IMR-90 (cell line): ENCODE measurements around the gene PCP4L1. TPM values are rescaled to one million over a fixed set of nuclear protein-coding genes. Genes with fewer than 3 reads are reported as not detected.

ENCODE experiments used
- ATAC-seq: fragments of 200-7000 bp; cut with Tn5 transposase; 2 replicates; pipeline ENCODE4 v1.9.1; 2020; ENCODE audit warnings: low read depth, mild to moderate bottlenecking, moderate library complexity
- BruUV-seq: library from RNA; stranded (reverse); fragments of 400-500 nt; replicated peaks from 2 replicates; lab custom pipeline; 2021; lab: Mats Ljungman, UMichigan
- CTCF ChIA-PET: fragments of 300-600 bp; formaldehyde crosslinking; extraction: SDS; loops from one replicate; lab custom pipeline; 2021; ENCODE audit warnings: antibody characterized with exemption; lab: Yijun Ruan, JAX
- POLR2A ChIA-PET: fragments of 300-600 bp; sonication (Branson Sonifier 250); formaldehyde crosslinking; loops from one replicate; lab custom pipeline; 2022; ENCODE audit warnings: antibody characterized with exemption; ENCODE audit not compliant: unreplicated experiment; lab: Charles Lee
- DNase-seq: peaks from one replicate; pipeline ENCODE4 v3.0.0; 2013
- H2AFZ ChIP-seq: replicated peaks from 2 replicates; pipeline ENCODE3; 2013; ENCODE audit warnings: low read length, mild to moderate bottlenecking; ENCODE audit not compliant: poor library complexity
- H2AK5ac ChIP-seq: 2 replicates; pipeline ENCODE4 v1.6.1; 2013; ENCODE audit warnings: low read depth, low read length, inconsistent platforms
- H2AK9ac ChIP-seq: replicated peaks from 2 replicates; pipeline ENCODE3; 2013; ENCODE audit warnings: mild to moderate bottlenecking, low read depth, low read length, moderate library complexity; ENCODE audit not compliant: poor library complexity
- H2BK120ac ChIP-seq: 2 replicates; pipeline ENCODE4 v1.6.1; 2013; ENCODE audit warnings: low read depth, low read length, inconsistent platforms
- H2BK15ac ChIP-seq: 3 replicates; pipeline ENCODE4 v1.6.1; 2013; ENCODE audit warnings: low read depth, low read length, inconsistent platforms
- H2BK20ac ChIP-seq: 2 replicates; pipeline ENCODE4 v1.6.1; 2013; ENCODE audit warnings: low read depth, mild to moderate bottlenecking, inconsistent platforms, low read length, moderate library complexity
- H2BK5ac ChIP-seq: 2 replicates; pipeline ENCODE4 v1.6.1; 2013; ENCODE audit warnings: mild to moderate bottlenecking, low read depth, low read length, inconsistent platforms; ENCODE audit not compliant: poor library complexity, severe bottlenecking
- H3K14ac ChIP-seq: replicated peaks from 2 replicates; pipeline ENCODE4 v1.6.1; 2013; ENCODE audit warnings: low read depth, low read length, inconsistent platforms
- H3K18ac ChIP-seq: 2 replicates; pipeline ENCODE4 v1.6.1; 2013; ENCODE audit warnings: low read depth, low read length, control low read depth
- H3K23ac ChIP-seq: 2 replicates; pipeline ENCODE4 v1.6.1; 2013; ENCODE audit warnings: low read depth, low read length, inconsistent platforms
- H3K27ac ChIP-seq: 2 replicates; pipeline ENCODE4 v1.5.1; 2013; ENCODE audit warnings: mild to moderate bottlenecking, control low read depth, low read length; ENCODE audit not compliant: insufficient read depth
- H3K27me3 ChIP-seq: 2 replicates; pipeline ENCODE4 v1.6.1; 2013; ENCODE audit warnings: low read length; ENCODE audit not compliant: control insufficient read depth, insufficient read depth
- H3K36me3 ChIP-seq: 2 replicates; pipeline ENCODE4 v1.6.1; 2013; ENCODE audit warnings: low read length, mixed read lengths; ENCODE audit not compliant: control insufficient read depth, insufficient read depth
- H3K4ac ChIP-seq: 2 replicates; pipeline ENCODE4 v1.6.1; 2013; ENCODE audit warnings: low read depth, low read length, inconsistent platforms
- H3K4me1 ChIP-seq: 2 replicates; pipeline ENCODE4 v1.6.1; 2013; ENCODE audit warnings: low read length, mixed read lengths; ENCODE audit not compliant: control insufficient read depth, insufficient read depth
- H3K4me2 ChIP-seq: 2 replicates; pipeline ENCODE4 v1.6.1; 2013; ENCODE audit warnings: low read depth, mild to moderate bottlenecking, control low read depth, low read length, moderate library complexity
- H3K4me3 ChIP-seq: 2 replicates; pipeline ENCODE4 v1.5.1; 2013; ENCODE audit warnings: low read depth, mild to moderate bottlenecking, control low read depth, low read length, moderate library complexity; ENCODE audit not compliant: insufficient read depth
- H3K56ac ChIP-seq: 2 replicates; pipeline ENCODE4 v1.6.1; 2013; ENCODE audit warnings: low read length, inconsistent platforms; ENCODE audit not compliant: insufficient read depth; ENCODE audit errors: extremely low read depth
- H3K79me1 ChIP-seq, 2 experiments: 2 replicates each; pipeline ENCODE4 v1.6.1; 2013; ENCODE audit warnings: low read length in 2 of 2, inconsistent platforms in 1 of 2, low read depth in 1 of 2
- H3K9ac ChIP-seq: 2 replicates; pipeline ENCODE4 v1.6.1; 2013; ENCODE audit warnings: low read depth, low read length, control low read depth
- H3K9me1 ChIP-seq: 2 replicates; pipeline ENCODE4 v1.6.1; 2013; ENCODE audit warnings: low read length, inconsistent platforms; ENCODE audit not compliant: insufficient read depth
- H3K9me3 ChIP-seq: 2 replicates; pipeline ENCODE4 v1.6.1; 2013; ENCODE audit warnings: low read length; ENCODE audit not compliant: control insufficient read depth, insufficient read depth
- H4K20me1 ChIP-seq: 2 replicates; pipeline ENCODE4 v1.6.1; 2013; ENCODE audit warnings: low read length, inconsistent platforms; ENCODE audit not compliant: insufficient read depth
- H4K5ac ChIP-seq: 2 replicates; pipeline ENCODE4 v1.6.1; 2013; ENCODE audit warnings: mild to moderate bottlenecking, low read depth, low read length, control low read depth
- H4K8ac ChIP-seq, 2 experiments: 2 replicates each; pipeline ENCODE4 v1.6.1; 2013; ENCODE audit warnings: low read depth in 2 of 2, low read length in 2 of 2, control low read depth in 1 of 2, inconsistent platforms in 1 of 2
- H4K91ac ChIP-seq: 2 replicates; pipeline ENCODE4 v1.6.1; 2013; ENCODE audit warnings: low read depth, low read length, inconsistent platforms; ENCODE audit not compliant: insufficient read depth
- CHD1 ChIP-seq: IDR thresholded peaks from 2 replicates; pipeline ENCODE4 v1.6.1; 2012; ENCODE audit warnings: low read depth, low read length, improper control_type of control experiment
- CTCF ChIP-seq: conservative IDR thresholded peaks from 2 replicates; pipeline ENCODE4 v1.5.1; 2012; ENCODE audit warnings: mild to moderate bottlenecking, low read depth, low read length, improper control_type of control experiment
- ELK1 ChIP-seq: fragments of 150-350 bp; IDR thresholded peaks from 2 replicates; pipeline ENCODE4 v1.6.1; 2016; ENCODE audit warnings: low read depth, mild to moderate bottlenecking, low read length, moderate library complexity, borderline replicate concordance
- MAFK ChIP-seq: IDR thresholded peaks from 2 replicates; pipeline ENCODE4 v1.6.1; 2012; ENCODE audit warnings: low read depth, low read length, improper control_type of control experiment
- MAZ ChIP-seq: IDR thresholded peaks from 2 replicates; pipeline ENCODE4 v1.6.1; 2012; ENCODE audit warnings: low read depth, mild to moderate bottlenecking, low read length, improper control_type of control experiment, moderate library complexity, borderline replicate concordance
- MXI1 ChIP-seq: IDR thresholded peaks from 2 replicates; pipeline ENCODE4 v1.6.1; 2012; ENCODE audit warnings: low read depth, mild to moderate bottlenecking, low read length, moderate library complexity, borderline replicate concordance
- NFE2L2 ChIP-seq: fragments of 150-350 bp; IDR thresholded peaks from 2 replicates; pipeline ENCODE4 v1.6.1; 2016; ENCODE audit warnings: low read depth, mild to moderate bottlenecking, low read length
- RAD21 ChIP-seq: IDR thresholded peaks from 2 replicates; pipeline ENCODE4 v1.6.1; 2012; ENCODE audit warnings: low read length, improper control_type of control experiment
- RCOR1 ChIP-seq: IDR thresholded peaks from 2 replicates; pipeline ENCODE4 v1.6.1; 2012; ENCODE audit warnings: mild to moderate bottlenecking, low read length, improper control_type of control experiment; ENCODE audit not compliant: insufficient replicate concordance
- RFX5 ChIP-seq: IDR thresholded peaks from 2 replicates; pipeline ENCODE4 v1.8.0; 2012; ENCODE audit warnings: low read depth, mild to moderate bottlenecking, low read length, moderate library complexity
- WGBS, 2 experiments: methylation state at CpG; one replicate each; pipeline versions ENCODE4 v1.1.5 to v1.1.7; 2013; ENCODE audit warnings: missing lambda C conversion rate in 2 of 2; ENCODE audit not compliant: insufficient read length in 1 of 2; ENCODE audit errors: extremely low coverage in 2 of 2; 5-methylcytosine and 5-hydroxymethylcytosine counted together
- dilution Hi-C: fragments of 300-500 bp; cut with HindIII; formaldehyde crosslinking; loops from one replicate; pipeline ENCODE4 v1.14.3; 2018; ENCODE audit warnings: low sequenced_read_pairs; ENCODE audit not compliant: unreplicated experiment
- in situ Hi-C: fragments of 300-500 bp; cut with MboI; formaldehyde crosslinking; loops from 3 replicates; pipeline ENCODE4 v1.14.3; 2019; ENCODE audit warnings: low sequenced_read_pairs, inconsistent platforms, mixed read lengths
- intact Hi-C: fragments of 100-400 bp; cut with micrococcal nuclease; formaldehyde crosslinking; loops from 2 replicates; pipeline ENCODE4 v1.10.0; 2022
- polyA plus RNA-seq, 3 experiments: library from polyadenylated mRNA; depleted of rRNA; stranded (reverse); fragments of >200 nt; gene quantifications; 2 replicates each; pipeline ENCODE4 v1.2.3, GENCODE V29; 2012; ENCODE audit warnings: low replicate concordance in 1 of 3
- total RNA-seq: library from RNA; depleted of rRNA; stranded (reverse); fragments of >200 nt; gene quantifications from 2 replicates; pipeline ENCODE4 v1.2.3, GENCODE V29; 2012
- TF ChIP-seq, protein P1 (sequence below): fragments of 150-350 bp; IDR thresholded peaks from 2 replicates; pipeline ENCODE4 v1.6.1; 2017; ENCODE audit warnings: mild to moderate bottlenecking, antibody characterized with exemption, low read length, low read depth

Gene PCP4L1
- total and polyA plus RNA-seq, 2 of the 4 experiments (the other 2 are of a cell fraction): not detected

DNA sequence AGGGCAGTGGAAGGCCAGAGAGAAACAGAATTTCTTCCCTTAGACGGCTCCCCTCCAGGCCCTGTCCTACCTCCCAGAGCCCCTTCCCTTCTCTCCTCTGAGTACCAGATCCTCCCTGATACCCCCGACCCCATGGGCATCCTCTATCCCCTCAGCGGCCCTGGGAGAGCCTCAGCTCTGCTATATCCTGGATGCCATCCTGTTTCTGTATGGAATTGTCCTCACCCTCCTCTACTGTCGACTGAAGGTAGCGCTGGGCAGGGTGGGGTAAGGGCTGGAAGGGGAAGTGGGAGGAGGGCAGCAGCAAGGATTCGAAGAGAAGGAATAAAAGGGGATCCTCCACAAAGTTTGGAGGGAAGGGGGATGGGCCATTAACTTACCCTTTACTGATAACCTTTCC, 40.7 kb upstream of the PCP4L1 start:
- H3K79me1 ChIP-seq: no peaks in the 10 kb centered on the region
- in situ Hi-C loops: loop anchor here (10.0 kb wide), 1 partner anchor 527 kb away; the partner anchor contains the start of gene DUSP12
- peak overlapping the region; percentile 65 for H3K4ac ChIP-seq
- H3K4me1 ChIP-seq: peaks cover 11% of the 10 kb centered on the region
- no peaks in the 10 kb centered on the region; the same call in 1 of the 2 replicates for H3K27me3 ChIP-seq
- ChIA-PET CTCF (interaction anchor here (1.3 to 1.6 kb wide), 3 partner anchors 9 to 164 kb away, joined by 4 read pairs; partner anchors contain the start of gene PPOX), POLR2A (interaction anchor here (0.7 kb wide), 1 partner anchor 8 kb away, joined by 8 read pairs; the partner anchor contains the start of gene TOMM40L)
- peak overlapping the region in 1 of 2 experiments; percentile 43; a peak in 1 of 4 replicates for H4K8ac ChIP-seq
- no peak overlapping the region for H3K23ac ChIP-seq
- intact Hi-C loops: no loop called here
- H2AK9ac ChIP-seq: peak overlapping the region; percentile 60
- H4K20me1 ChIP-seq: no peaks in the 10 kb centered on the region
- ATAC-seq (no peak), DNase-seq (no peak)
- H2AK5ac ChIP-seq: peak overlapping the region; percentile 76; the same call in 1 of the 2 replicates
- H3K56ac ChIP-seq: no peak overlapping the region
- H3K36me3 ChIP-seq: peaks cover 19% of the 10 kb centered on the region
- 0 out of 2 replicates have a peak overlapping the region, but pooled peaks have one; percentile 1 for H4K91ac ChIP-seq
- peak overlapping the region; percentile 14 for H2BK5ac ChIP-seq
- no peak overlapping the region for H3K4me2 ChIP-seq
- H3K9me1 ChIP-seq: peaks cover 14% of the 10 kb centered on the region
- H2BK120ac ChIP-seq: peak overlapping the region; percentile 55; the same call in 1 of the 2 replicates
- H3K27ac ChIP-seq: peak overlapping the region; percentile 8
- peak overlapping the region; percentile 51; the same call in 1 of the 2 replicates for H2BK20ac ChIP-seq
- no TSS peak for BruUV-seq
- no peak overlapping the region for H3K4me3 ChIP-seq
- 0 out of 3 replicates have a peak overlapping the region, but pooled peaks have one; percentile 51 for H2BK15ac ChIP-seq
- peak overlapping the region; percentile 65; the same call in 1 of the 2 replicates for H3K14ac ChIP-seq
- H3K18ac ChIP-seq: no peak overlapping the region
- H4K5ac ChIP-seq: no peak overlapping the region
- no peak overlapping the region for H2AFZ ChIP-seq
- H3K9ac ChIP-seq: no peak overlapping the region
- TF ChIP-seq RCOR1 (no peak), CTCF (no peak), NFE2L2 (no peak), ELK1 (no peak), CHD1 (no peak), MAFK (no peak), MXI1 (no peak), RFX5 (no peak), RAD21 (no peak), MAZ (no peak)
- TF ChIP-seq, protein P1, sequence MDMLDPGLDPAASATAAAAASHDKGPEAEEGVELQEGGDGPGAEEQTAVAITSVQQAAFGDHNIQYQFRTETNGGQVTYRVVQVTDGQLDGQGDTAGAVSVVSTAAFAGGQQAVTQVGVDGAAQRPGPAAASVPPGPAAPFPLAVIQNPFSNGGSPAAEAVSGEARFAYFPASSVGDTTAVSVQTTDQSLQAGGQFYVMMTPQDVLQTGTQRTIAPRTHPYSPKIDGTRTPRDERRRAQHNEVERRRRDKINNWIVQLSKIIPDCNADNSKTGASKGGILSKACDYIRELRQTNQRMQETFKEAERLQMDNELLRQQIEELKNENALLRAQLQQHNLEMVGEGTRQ: no peak
- WGBS, 2 experiments: 67% methylated on average over 1 of the region's 6 CpGs; no CpG with 5 or more reads in 1 of the 2 experiments
- H3K9me3 ChIP-seq: no peaks in the 10 kb centered on the region
- dilution Hi-C loops: no loop called here
